ENCODE data around the gene COL11A2. TPM values are rescaled to one million over a fixed set of nuclear protein-coding genes. Genes with fewer than 3 reads are reported as not detected.

COL11A2 gene
- total and polyA plus RNA-seq, 2 of the 13 experiments (the other 11 are each of a cell fraction or from before 2014, with no cell fraction given): 0.55 TPM

- in situ Hi-C loops (cut with HindIII; ENCODE audit: extremely low pct_ligation_motif_present, low pct_unique_long_range_greater_than_20kb) (no loop called here), intact Hi-C loops (cut with micrococcal nuclease; ENCODE audit: unreplicated experiment) (no loop called here)
- H3K4me2 ChIP-seq (ENCODE audit: low read depth, low read length): no peak overlapping the region
- H3K9me3 ChIP-seq (ENCODE audit: low read length): peaks cover 2% of the 10 kb centered on the region; the same call in 1 of the 2 replicates
- no peak overlapping the region for H3K27ac ChIP-seq (ENCODE audit: extremely low read length, insufficient read depth, low read length)
- no peak overlapping the region for H3K9ac ChIP-seq (ENCODE audit: insufficient read depth, low read depth, low read length)
- no peak overlapping the region for H2AFZ ChIP-seq (ENCODE audit: low read length)
- H4K20me1 ChIP-seq (ENCODE audit: insufficient read depth, low read length): no peaks in the 10 kb centered on the region
- DNase-seq (ENCODE audit: low spot score): no peak
- H3K4me1 ChIP-seq (ENCODE audit: insufficient read depth, low read length): peaks cover 28% of the 10 kb centered on the region
- ATAC-seq: no peak
- H3K4me3 ChIP-seq (replicated peaks in 1 of 3; ENCODE audit: insufficient read depth in 1 of 3, low read depth in 2 of 3, low read length in 3 of 3): no peak overlapping the region
- WGBS (ENCODE audit: low lambda C conversion rate): 56% methylated on average over 7 of the region's 8 CpGs
- H3K36me3 ChIP-seq (replicated peaks in 1 of 2; ENCODE audit: control insufficient read depth in 1 of 2, insufficient read depth in 2 of 2, low read length in 2 of 2): peaks cover 0 to 2% of the 10 kb centered on the region in 2 experiments; a peak in 2 of 5 replicates
- no peak for TF ChIP-seq PCBP1 (IDR thresholded peaks at IDR 0.05; ENCODE audit: borderline replicate concordance, low read depth, low read length)
- peaks cover 0 to 15% of the 10 kb centered on the region in 2 experiments; a peak in 2 of 5 replicates for H3K27me3 ChIP-seq (ENCODE audit: control insufficient read depth in 1 of 2, insufficient read depth in 2 of 2, low read length in 2 of 2)
- no TSS peak for BruUV-seq (replicated peaks)
- H3K79me2 ChIP-seq (ENCODE audit: insufficient read depth, low read length): no peaks in the 10 kb centered on the region
- no peak for FAIRE-seq
- POLR2A ChIA-PET: interaction anchor here (2.5 kb wide), 1 partner anchor 10 kb away, joined by 20 read pairs; no protein-coding TSS in a partner anchor
- CTCF ChIA-PET (ENCODE audit: low intra/inter-chr PET ratio, low total read pairs): no interaction called here
Observed at GRCh38 chr6:33189164-33189563, 3.1 kb downstream of the COL11A2 start.

- no peak for DNase-seq (ENCODE audit: low spot score)
- no TSS peak for BruUV-seq (replicated peaks)
- Histone ChIP-seq H3K9ac (ENCODE audit: insufficient read depth, low read depth, low read length) (no peak overlapping the region), H2AFZ (ENCODE audit: low read length) (no peak overlapping the region), H3K4me1 (ENCODE audit: insufficient read depth, low read length) (peaks cover 34% of the 10 kb centered on the region), H4K20me1 (ENCODE audit: insufficient read depth, low read length) (no peaks in the 10 kb centered on the region), H3K27me3 (ENCODE audit: control insufficient read depth in 1 of 2, insufficient read depth in 2 of 2, low read length in 2 of 2) (peaks cover 0 to 15% of the 10 kb centered on the region in 2 experiments; a peak in 2 of 5 replicates), H3K4me2 (ENCODE audit: low read depth, low read length) (no peak overlapping the region), H3K36me3 (replicated peaks in 1 of 2; ENCODE audit: control insufficient read depth in 1 of 2, insufficient read depth in 2 of 2, low read length in 2 of 2) (no peaks in the 10 kb centered on the region), H3K9me3 (ENCODE audit: low read length) (peaks cover 15% of the 10 kb centered on the region; the same call in 1 of the 2 replicates), H3K79me2 (ENCODE audit: insufficient read depth, low read length) (no peaks in the 10 kb centered on the region), H3K4me3 (replicated peaks in 1 of 3; ENCODE audit: insufficient read depth in 1 of 3, low read depth in 2 of 3, low read length in 3 of 3) (no peak overlapping the region), H3K27ac (ENCODE audit: extremely low read length, insufficient read depth, low read length) (no peak overlapping the region)
- in situ Hi-C loops (cut with HindIII; ENCODE audit: extremely low pct_ligation_motif_present, low pct_unique_long_range_greater_than_20kb): no loop called here
- no peak for FAIRE-seq
- ChIA-PET POLR2A (no interaction called here), CTCF (ENCODE audit: low intra/inter-chr PET ratio, low total read pairs) (no interaction called here)
- intact Hi-C loops (cut with micrococcal nuclease; ENCODE audit: unreplicated experiment): no loop called here
- WGBS (ENCODE audit: low lambda C conversion rate): 16% methylated on average over 1 of the region's 1 CpG
- no peak for ATAC-seq
- TF ChIP-seq PPARG (CRISPR knock-in tag; conservative IDR thresholded peaks at IDR 0.05): no peak
- TF ChIP-seq CBFB (CRISPR knock-in tag; IDR thresholded peaks at IDR 0.05): no peak
- no peak for TF ChIP-seq ZNF790 (CRISPR knock-in tag; IDR thresholded peaks at IDR 0.05; ENCODE audit: borderline replicate concordance)
- no peak for TF ChIP-seq ZSCAN21 (CRISPR knock-in tag; IDR thresholded peaks at IDR 0.05; ENCODE audit: borderline replicate concordance)
- no peak for TF ChIP-seq REXO4 (CRISPR knock-in tag; IDR thresholded peaks at IDR 0.05; ENCODE audit: borderline replicate concordance)
- TF ChIP-seq SP5 (CRISPR knock-in tag; IDR thresholded peaks at IDR 0.05; ENCODE audit: borderline replicate concordance, low read depth): no peak
- TF ChIP-seq ZNF30 (CRISPR knock-in tag; IDR thresholded peaks at IDR 0.05): no peak
- TF ChIP-seq, protein P1, sequence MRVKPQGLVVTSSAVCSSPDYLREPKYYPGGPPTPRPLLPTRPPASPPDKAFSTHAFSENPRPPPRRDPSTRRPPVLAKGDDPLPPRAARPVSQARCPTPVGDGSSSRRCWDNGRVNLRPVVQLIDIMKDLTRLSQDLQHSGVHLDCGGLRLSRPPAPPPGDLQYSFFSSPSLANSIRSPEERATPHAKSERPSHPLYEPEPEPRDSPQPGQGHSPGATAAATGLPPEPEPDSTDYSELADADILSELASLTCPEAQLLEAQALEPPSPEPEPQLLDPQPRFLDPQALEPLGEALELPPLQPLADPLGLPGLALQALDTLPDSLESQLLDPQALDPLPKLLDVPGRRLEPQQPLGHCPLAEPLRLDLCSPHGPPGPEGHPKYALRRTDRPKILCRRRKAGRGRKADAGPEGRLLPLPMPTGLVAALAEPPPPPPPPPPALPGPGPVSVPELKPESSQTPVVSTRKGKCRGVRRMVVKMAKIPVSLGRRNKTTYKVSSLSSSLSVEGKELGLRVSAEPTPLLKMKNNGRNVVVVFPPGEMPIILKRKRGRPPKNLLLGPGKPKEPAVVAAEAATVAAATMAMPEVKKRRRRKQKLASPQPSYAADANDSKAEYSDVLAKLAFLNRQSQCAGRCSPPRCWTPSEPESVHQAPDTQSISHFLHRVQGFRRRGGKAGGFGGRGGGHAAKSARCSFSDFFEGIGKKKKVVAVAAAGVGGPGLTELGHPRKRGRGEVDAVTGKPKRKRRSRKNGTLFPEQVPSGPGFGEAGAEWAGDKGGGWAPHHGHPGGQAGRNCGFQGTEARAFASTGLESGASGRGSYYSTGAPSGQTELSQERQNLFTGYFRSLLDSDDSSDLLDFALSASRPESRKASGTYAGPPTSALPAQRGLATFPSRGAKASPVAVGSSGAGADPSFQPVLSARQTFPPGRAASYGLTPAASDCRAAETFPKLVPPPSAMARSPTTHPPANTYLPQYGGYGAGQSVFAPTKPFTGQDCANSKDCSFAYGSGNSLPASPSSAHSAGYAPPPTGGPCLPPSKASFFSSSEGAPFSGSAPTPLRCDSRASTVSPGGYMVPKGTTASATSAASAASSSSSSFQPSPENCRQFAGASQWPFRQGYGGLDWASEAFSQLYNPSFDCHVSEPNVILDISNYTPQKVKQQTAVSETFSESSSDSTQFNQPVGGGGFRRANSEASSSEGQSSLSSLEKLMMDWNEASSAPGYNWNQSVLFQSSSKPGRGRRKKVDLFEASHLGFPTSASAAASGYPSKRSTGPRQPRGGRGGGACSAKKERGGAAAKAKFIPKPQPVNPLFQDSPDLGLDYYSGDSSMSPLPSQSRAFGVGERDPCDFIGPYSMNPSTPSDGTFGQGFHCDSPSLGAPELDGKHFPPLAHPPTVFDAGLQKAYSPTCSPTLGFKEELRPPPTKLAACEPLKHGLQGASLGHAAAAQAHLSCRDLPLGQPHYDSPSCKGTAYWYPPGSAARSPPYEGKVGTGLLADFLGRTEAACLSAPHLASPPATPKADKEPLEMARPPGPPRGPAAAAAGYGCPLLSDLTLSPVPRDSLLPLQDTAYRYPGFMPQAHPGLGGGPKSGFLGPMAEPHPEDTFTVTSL (CRISPR knock-in tag; IDR thresholded peaks at IDR 0.05; ENCODE audit: borderline replicate concordance): no peak
- no peak for TF ChIP-seq ATF3 (CRISPR knock-in tag; IDR thresholded peaks at IDR 0.05)
- TF ChIP-seq JARID2 (CRISPR knock-in tag; IDR thresholded peaks at IDR 0.05; ENCODE audit: insufficient replicate concordance): no peak
Observed at GRCh38 chr6:33187809-33188208, 4.5 kb downstream of the COL11A2 start.
